Measurements from ENCODE around the gene ZNF362.
A peak's percentile ranks its signal among the peaks of the same experiment; 100 is the strongest.

ZNF362 gene

GRCh38 chr1:33342041-33342723, 85.9 kb downstream of the ZNF362 start:
- FAIRE-seq (no peak), DNase-seq (ENCODE audit: insufficient read length, low spot score) (no peak)

- DNase-seq (ENCODE audit: insufficient read length, low spot score) (no peak), FAIRE-seq (no peak)
Observed at GRCh38 chr1:33343539-33343938, 87.2 kb downstream of the ZNF362 start.

- FAIRE-seq (no peak), DNase-seq (ENCODE audit: insufficient read length, low spot score) (no peak)
Observed at GRCh38 chr1:33344896-33345560, 88.7 kb downstream of the ZNF362 start.

GRCh38 chr1:33346533-33346926, 90.2 kb downstream of the ZNF362 start:
- no peak for FAIRE-seq
- DNase-seq (ENCODE audit: insufficient read length, low spot score), result no peak

- DNase-seq (ENCODE audit: insufficient read length, low spot score), result no peak
- no peak for FAIRE-seq
Observed at GRCh38 chr1:33346927-33347649, 90.8 kb downstream of the ZNF362 start.

GRCh38 chr1:33347650-33347992, 91.3 kb downstream of the ZNF362 start:
- FAIRE-seq, result no peak
- no peak for DNase-seq (ENCODE audit: insufficient read length, low spot score)

- FAIRE-seq, result no peak
Observed at GRCh38 chr1:33348194-33348593, 91.9 kb downstream of the ZNF362 start.

GRCh38 chr1:33348676-33349080, 92.4 kb downstream of the ZNF362 start:
- no peak for DNase-seq (ENCODE audit: insufficient read length, low spot score)
- FAIRE-seq, result peak; percentile 90

More at GRCh38 chr1:33348194-33348593, 91.9 kb downstream of the ZNF362 start:
- no peak for DNase-seq (ENCODE audit: insufficient read length, low spot score)

GRCh38 chr1:33349081-33349759, 92.9 kb downstream of the ZNF362 start:
- DNase-seq (ENCODE audit: insufficient read length, low spot score) (peak; percentile 55), FAIRE-seq (no peak)

- peak; percentile 28 for FAIRE-seq
- peak; percentile 96 for DNase-seq (ENCODE audit: insufficient read length, low spot score)
Observed at GRCh38 chr1:33349778-33350610, 93.7 kb downstream of the ZNF362 start.
